WTC11 (cell line): Measurements from ENCODE around the gene CEP85. TPM values are rescaled to one million over a fixed set of nuclear protein-coding genes. Genes with fewer than 3 reads are reported as not detected.
A peak's percentile ranks its signal among the peaks of the same experiment; 100 is the strongest.

Experiments used
- ATF1 ChIP-seq: sonication (generic); formaldehyde crosslinking; IDR thresholded peaks from 2 replicates; pipeline ENCODE4 v1.8.1; 2023; ENCODE audit warnings: mild to moderate bottlenecking, moderate library complexity, missing genetic modification reagents
- HMGA2 ChIP-seq: fragments of 250-450 bp; sonication (Bioruptor Pico); IDR thresholded peaks from 2 replicates; pipeline ENCODE4 v1.4.0; 2021; ENCODE audit warnings: mild to moderate bottlenecking, moderate library complexity
- JUN ChIP-seq: sonication (generic); formaldehyde crosslinking; IDR thresholded peaks from 2 replicates; pipeline ENCODE4 v1.8.0; 2023; ENCODE audit warnings: mild to moderate bottlenecking, missing genetic modification reagents
- PRRX2 ChIP-seq: fragments of 250-450 bp; sonication (Bioruptor Pico); IDR thresholded peaks from 2 replicates; pipeline ENCODE4 v1.8.0; 2021; ENCODE audit warnings: mild to moderate bottlenecking
- SMAD3 ChIP-seq: sonication (generic); formaldehyde crosslinking; IDR thresholded peaks from 2 replicates; pipeline ENCODE4 v1.8.0; 2022; ENCODE audit warnings: missing genetic modification reagents, mild to moderate bottlenecking, borderline replicate concordance
- ZNF423 ChIP-seq: fragments of 250-450 bp; sonication (Bioruptor Pico); IDR thresholded peaks from 2 replicates; pipeline ENCODE4 v2.1.2; 2022; ENCODE audit warnings: mild to moderate bottlenecking, moderate library complexity
- total RNA-seq: library from RNA; stranded (reverse); gene quantifications from 3 replicates; pipeline ENCODE4 v1.2.3, GENCODE V29; 2021
- TF ChIP-seq, protein P1 (sequence below): fragments of 200-600 bp; IDR thresholded peaks from 2 replicates; pipeline ENCODE4 v1.8.0; 2022; ENCODE audit warnings: antibody characterized with exemption
- TF ChIP-seq, protein P2 (sequence below): sonication (generic); formaldehyde crosslinking; IDR thresholded peaks from 2 replicates; pipeline ENCODE4 v1.8.0; 2023; ENCODE audit warnings: missing genetic modification reagents, mild to moderate bottlenecking, borderline replicate concordance
- TF ChIP-seq, protein P3 (sequence below): sonication (generic); formaldehyde crosslinking; IDR thresholded peaks from 2 replicates; pipeline ENCODE4 v1.8.1; 2023; ENCODE audit warnings: mild to moderate bottlenecking, moderate library complexity, missing genetic modification reagents
- TF ChIP-seq, protein P4 (sequence below): sonication (generic); formaldehyde crosslinking; IDR thresholded peaks from 2 replicates; pipeline ENCODE4 v1.8.1; 2022; ENCODE audit warnings: low read depth, missing genetic modification reagents, borderline replicate concordance
- TF ChIP-seq, protein P5 (sequence below): sonication (generic); formaldehyde crosslinking; IDR thresholded peaks from 2 replicates; pipeline ENCODE4 v1.8.1; 2023; ENCODE audit warnings: mild to moderate bottlenecking, missing genetic modification reagents, borderline replicate concordance

CEP85 gene
- total RNA-seq, 1 experiment from 2014 or later, result 40.8 TPM

DNA sequence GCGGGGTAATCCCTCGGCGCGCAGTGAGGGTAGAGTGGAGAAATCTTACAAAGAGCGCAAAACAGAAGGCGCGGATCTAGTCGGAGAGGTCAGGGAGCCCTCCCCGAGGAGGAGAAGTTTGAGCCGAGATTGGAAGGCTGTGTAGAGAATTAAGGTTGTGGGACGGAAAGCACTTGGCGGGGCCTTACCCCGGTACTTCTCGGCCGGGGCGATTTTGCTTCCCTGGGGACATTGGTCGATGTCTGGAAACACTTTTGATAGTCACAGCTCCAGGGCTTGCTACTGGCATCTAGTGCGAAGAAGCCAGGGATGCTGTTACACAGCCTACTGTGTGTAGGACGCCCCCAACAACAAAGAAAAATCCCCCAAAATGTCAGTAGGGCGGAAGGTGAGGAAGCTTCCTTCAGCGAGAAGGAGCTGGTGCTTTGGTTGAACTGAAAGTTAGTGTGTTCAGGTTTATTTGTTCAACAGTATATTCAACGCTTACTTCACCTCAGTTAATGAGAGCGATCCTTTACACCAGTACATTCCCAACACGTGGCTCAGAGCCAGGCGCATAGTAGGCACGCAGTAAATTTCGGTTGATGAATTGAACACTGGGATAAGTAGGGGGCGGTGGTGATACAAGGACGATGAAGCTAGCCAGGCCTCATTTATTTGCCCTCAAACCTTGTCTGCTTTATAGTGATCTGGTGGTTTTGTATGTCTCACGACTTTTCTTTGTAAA is 807 bp downstream of the CEP85 start (continued):
- TF ChIP-seq, protein P1, sequence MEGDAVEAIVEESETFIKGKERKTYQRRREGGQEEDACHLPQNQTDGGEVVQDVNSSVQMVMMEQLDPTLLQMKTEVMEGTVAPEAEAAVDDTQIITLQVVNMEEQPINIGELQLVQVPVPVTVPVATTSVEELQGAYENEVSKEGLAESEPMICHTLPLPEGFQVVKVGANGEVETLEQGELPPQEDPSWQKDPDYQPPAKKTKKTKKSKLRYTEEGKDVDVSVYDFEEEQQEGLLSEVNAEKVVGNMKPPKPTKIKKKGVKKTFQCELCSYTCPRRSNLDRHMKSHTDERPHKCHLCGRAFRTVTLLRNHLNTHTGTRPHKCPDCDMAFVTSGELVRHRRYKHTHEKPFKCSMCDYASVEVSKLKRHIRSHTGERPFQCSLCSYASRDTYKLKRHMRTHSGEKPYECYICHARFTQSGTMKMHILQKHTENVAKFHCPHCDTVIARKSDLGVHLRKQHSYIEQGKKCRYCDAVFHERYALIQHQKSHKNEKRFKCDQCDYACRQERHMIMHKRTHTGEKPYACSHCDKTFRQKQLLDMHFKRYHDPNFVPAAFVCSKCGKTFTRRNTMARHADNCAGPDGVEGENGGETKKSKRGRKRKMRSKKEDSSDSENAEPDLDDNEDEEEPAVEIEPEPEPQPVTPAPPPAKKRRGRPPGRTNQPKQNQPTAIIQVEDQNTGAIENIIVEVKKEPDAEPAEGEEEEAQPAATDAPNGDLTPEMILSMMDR, result no peak
- TF ChIP-seq, protein P2, sequence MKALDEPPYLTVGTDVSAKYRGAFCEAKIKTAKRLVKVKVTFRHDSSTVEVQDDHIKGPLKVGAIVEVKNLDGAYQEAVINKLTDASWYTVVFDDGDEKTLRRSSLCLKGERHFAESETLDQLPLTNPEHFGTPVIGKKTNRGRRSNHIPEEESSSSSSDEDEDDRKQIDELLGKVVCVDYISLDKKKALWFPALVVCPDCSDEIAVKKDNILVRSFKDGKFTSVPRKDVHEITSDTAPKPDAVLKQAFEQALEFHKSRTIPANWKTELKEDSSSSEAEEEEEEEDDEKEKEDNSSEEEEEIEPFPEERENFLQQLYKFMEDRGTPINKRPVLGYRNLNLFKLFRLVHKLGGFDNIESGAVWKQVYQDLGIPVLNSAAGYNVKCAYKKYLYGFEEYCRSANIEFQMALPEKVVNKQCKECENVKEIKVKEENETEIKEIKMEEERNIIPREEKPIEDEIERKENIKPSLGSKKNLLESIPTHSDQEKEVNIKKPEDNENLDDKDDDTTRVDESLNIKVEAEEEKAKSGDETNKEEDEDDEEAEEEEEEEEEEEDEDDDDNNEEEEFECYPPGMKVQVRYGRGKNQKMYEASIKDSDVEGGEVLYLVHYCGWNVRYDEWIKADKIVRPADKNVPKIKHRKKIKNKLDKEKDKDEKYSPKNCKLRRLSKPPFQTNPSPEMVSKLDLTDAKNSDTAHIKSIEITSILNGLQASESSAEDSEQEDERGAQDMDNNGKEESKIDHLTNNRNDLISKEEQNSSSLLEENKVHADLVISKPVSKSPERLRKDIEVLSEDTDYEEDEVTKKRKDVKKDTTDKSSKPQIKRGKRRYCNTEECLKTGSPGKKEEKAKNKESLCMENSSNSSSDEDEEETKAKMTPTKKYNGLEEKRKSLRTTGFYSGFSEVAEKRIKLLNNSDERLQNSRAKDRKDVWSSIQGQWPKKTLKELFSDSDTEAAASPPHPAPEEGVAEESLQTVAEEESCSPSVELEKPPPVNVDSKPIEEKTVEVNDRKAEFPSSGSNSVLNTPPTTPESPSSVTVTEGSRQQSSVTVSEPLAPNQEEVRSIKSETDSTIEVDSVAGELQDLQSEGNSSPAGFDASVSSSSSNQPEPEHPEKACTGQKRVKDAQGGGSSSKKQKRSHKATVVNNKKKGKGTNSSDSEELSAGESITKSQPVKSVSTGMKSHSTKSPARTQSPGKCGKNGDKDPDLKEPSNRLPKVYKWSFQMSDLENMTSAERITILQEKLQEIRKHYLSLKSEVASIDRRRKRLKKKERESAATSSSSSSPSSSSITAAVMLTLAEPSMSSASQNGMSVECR (CRISPR knock-in tag), result no peak
- TF ChIP-seq ATF1 (no peak), PRRX2 (CRISPR knock-in tag) (no peak), HMGA2 (CRISPR knock-in tag) (no peak), JUN (CRISPR knock-in tag) (no peak), SMAD3 (CRISPR knock-in tag) (0 out of 2 replicates have a peak, but pooled peaks have one; percentile 10), ZNF423 (no peak)
- TF ChIP-seq, protein P3, sequence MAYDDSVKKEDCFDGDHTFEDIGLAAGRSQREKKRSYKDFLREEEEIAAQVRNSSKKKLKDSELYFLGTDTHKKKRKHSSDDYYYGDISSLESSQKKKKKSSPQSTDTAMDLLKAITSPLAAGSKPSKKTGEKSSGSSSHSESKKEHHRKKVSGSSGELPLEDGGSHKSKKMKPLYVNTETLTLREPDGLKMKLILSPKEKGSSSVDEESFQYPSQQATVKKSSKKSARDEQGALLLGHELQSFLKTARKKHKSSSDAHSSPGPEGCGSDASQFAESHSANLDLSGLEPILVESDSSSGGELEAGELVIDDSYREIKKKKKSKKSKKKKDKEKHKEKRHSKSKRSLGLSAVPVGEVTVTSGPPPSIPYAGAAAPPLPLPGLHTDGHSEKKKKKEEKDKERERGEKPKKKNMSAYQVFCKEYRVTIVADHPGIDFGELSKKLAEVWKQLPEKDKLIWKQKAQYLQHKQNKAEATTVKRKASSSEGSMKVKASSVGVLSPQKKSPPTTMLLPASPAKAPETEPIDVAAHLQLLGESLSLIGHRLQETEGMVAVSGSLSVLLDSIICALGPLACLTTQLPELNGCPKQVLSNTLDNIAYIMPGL (CRISPR knock-in tag), result peak; percentile 12; the same call in 1 of the 2 replicates
- TF ChIP-seq, protein P4, sequence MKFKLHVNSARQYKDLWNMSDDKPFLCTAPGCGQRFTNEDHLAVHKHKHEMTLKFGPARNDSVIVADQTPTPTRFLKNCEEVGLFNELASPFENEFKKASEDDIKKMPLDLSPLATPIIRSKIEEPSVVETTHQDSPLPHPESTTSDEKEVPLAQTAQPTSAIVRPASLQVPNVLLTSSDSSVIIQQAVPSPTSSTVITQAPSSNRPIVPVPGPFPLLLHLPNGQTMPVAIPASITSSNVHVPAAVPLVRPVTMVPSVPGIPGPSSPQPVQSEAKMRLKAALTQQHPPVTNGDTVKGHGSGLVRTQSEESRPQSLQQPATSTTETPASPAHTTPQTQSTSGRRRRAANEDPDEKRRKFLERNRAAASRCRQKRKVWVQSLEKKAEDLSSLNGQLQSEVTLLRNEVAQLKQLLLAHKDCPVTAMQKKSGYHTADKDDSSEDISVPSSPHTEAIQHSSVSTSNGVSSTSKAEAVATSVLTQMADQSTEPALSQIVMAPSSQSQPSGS (CRISPR knock-in tag), result no peak
- TF ChIP-seq, protein P5, sequence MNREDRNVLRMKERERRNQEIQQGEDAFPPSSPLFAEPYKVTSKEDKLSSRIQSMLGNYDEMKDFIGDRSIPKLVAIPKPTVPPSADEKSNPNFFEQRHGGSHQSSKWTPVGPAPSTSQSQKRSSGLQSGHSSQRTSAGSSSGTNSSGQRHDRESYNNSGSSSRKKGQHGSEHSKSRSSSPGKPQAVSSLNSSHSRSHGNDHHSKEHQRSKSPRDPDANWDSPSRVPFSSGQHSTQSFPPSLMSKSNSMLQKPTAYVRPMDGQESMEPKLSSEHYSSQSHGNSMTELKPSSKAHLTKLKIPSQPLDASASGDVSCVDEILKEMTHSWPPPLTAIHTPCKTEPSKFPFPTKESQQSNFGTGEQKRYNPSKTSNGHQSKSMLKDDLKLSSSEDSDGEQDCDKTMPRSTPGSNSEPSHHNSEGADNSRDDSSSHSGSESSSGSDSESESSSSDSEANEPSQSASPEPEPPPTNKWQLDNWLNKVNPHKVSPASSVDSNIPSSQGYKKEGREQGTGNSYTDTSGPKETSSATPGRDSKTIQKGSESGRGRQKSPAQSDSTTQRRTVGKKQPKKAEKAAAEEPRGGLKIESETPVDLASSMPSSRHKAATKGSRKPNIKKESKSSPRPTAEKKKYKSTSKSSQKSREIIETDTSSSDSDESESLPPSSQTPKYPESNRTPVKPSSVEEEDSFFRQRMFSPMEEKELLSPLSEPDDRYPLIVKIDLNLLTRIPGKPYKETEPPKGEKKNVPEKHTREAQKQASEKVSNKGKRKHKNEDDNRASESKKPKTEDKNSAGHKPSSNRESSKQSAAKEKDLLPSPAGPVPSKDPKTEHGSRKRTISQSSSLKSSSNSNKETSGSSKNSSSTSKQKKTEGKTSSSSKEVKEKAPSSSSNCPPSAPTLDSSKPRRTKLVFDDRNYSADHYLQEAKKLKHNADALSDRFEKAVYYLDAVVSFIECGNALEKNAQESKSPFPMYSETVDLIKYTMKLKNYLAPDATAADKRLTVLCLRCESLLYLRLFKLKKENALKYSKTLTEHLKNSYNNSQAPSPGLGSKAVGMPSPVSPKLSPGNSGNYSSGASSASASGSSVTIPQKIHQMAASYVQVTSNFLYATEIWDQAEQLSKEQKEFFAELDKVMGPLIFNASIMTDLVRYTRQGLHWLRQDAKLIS (CRISPR knock-in tag), result no peak
